HepG2 (cell line): Measurements from ENCODE around the gene TCERG1L. TPM values are rescaled to one million over a fixed set of nuclear protein-coding genes. Genes with fewer than 3 reads are reported as not detected.
"Not testable (repeated sequence)": the region's sequence is repeated elsewhere in the genome, so short reads cannot be mapped to it uniquely, and the experiment has no call there.

ENCODE experiments used
- ATAC-seq: fragments of 200-7000 bp; cut with Tn5 transposase; 3 replicates; pipeline ENCODE4 v1.9.1; 2020; ENCODE audit warnings: mild to moderate bottlenecking, moderate library complexity
- BruUV-seq: library from RNA; stranded (reverse); fragments of 400-500 nt; replicated peaks from 2 replicates; lab custom pipeline; 2021; lab: Mats Ljungman, UMichigan
- CTCF ChIA-PET: fragments of 300-600 bp; formaldehyde crosslinking; extraction: SDS; loops from one replicate; lab custom pipeline; 2021; ENCODE audit warnings: low total read pairs, inconsistent platforms, low intra/inter-chr PET ratio; lab: Yijun Ruan, JAX
- POLR2A ChIA-PET: fragments of 350-600 bp; sonication (Branson Sonifier 250); formaldehyde crosslinking; loops from one replicate; lab custom pipeline; 2020; ENCODE audit warnings: antibody characterized with exemption, inconsistent platforms; lab: Yijun Ruan, JAX
- DNase-seq: peaks from one replicate; pipeline ENCODE4 v3.0.0-alpha.2; 2015; ENCODE audit warnings: low spot score
- FAIRE-seq: peaks from 3 replicates; lab custom pipeline; 2011; peaks lifted over from hg19 to GRCh38; lab: Jason Lieb, UNC
- H2AFZ ChIP-seq: one replicate; pipeline ENCODE4 v1.6.1; 2011; ENCODE audit warnings: low read length, inconsistent platforms
- H3K27ac ChIP-seq: fragments of 300-600 bp; 3 replicates; pipeline ENCODE4 v1.8.0; 2011; ENCODE audit warnings: mixed run types, mild to moderate bottlenecking, mixed read lengths, low read length, inconsistent platforms; ENCODE audit not compliant: insufficient read depth; ENCODE audit errors: extremely low read length
- H3K27me3 ChIP-seq, 2 experiments: fragments of 200-600 bp in 1 of 2; 2 replicates in 1 of 2; 3 replicates in 1 of 2; pipeline versions ENCODE4 v1.6.0 to v1.8.0; 2011; ENCODE audit warnings: low read length in 2 of 2, mild to moderate bottlenecking in 2 of 2, moderate library complexity in 2 of 2, inconsistent platforms in 1 of 2; ENCODE audit not compliant: insufficient read depth in 2 of 2, control insufficient read depth in 1 of 2
- H3K36me3 ChIP-seq, 2 experiments: fragments of 200-600 bp in 1 of 2; replicated peaks in 1 of 2; 2 replicates in 1 of 2; 3 replicates in 1 of 2; pipeline versions ENCODE4 v1.5.1 to v1.8.0; 2011; ENCODE audit warnings: low read length in 2 of 2, inconsistent platforms in 1 of 2; ENCODE audit not compliant: insufficient read depth in 2 of 2, control insufficient read depth in 1 of 2
- H3K4me1 ChIP-seq: 2 replicates; pipeline ENCODE4 v1.5.1; 2012; ENCODE audit warnings: low read length, inconsistent platforms; ENCODE audit not compliant: insufficient read depth
- H3K4me2 ChIP-seq: 2 replicates; pipeline ENCODE4 v1.6.0; 2011; ENCODE audit warnings: low read depth, low read length, inconsistent platforms
- H3K4me3 ChIP-seq, 3 experiments: fragments of 200-600 bp in 1 of 3; sonication (generic), shearing (Covaris generic) in 1 of 3; replicated peaks in 1 of 3; 2 replicates each; pipeline ENCODE4 v1.5.1; 2011 to 2016; ENCODE audit warnings: low read length in 3 of 3, inconsistent platforms in 2 of 3, low read depth in 2 of 3, mild to moderate bottlenecking in 2 of 3, control low read depth in 1 of 3, mixed read lengths in 1 of 3; ENCODE audit not compliant: insufficient read depth in 1 of 3
- H3K79me2 ChIP-seq: one replicate; pipeline ENCODE4 v1.6.1; 2011; ENCODE audit warnings: low read length, inconsistent platforms; ENCODE audit not compliant: insufficient read depth
- H3K9ac ChIP-seq: 2 replicates; pipeline ENCODE4 v1.6.0; 2011; ENCODE audit warnings: mild to moderate bottlenecking, low read depth, low read length, inconsistent platforms; ENCODE audit not compliant: insufficient read depth
- H3K9me3 ChIP-seq: 2 replicates; pipeline ENCODE4 v1.5.1; 2012; ENCODE audit warnings: mild to moderate bottlenecking, low read length
- H4K20me1 ChIP-seq: 2 replicates; pipeline ENCODE4 v1.6.0; 2011; ENCODE audit warnings: inconsistent platforms, mild to moderate bottlenecking, low read length, moderate library complexity; ENCODE audit not compliant: insufficient read depth
- CAMTA2 ChIP-seq: sonication (generic); formaldehyde crosslinking; IDR thresholded peaks from 2 replicates; pipeline ENCODE4 v1.4.0; 2020; ENCODE audit warnings: mild to moderate bottlenecking, missing genetic modification reagents, borderline replicate concordance
- ELF4 ChIP-seq: sonication (generic); formaldehyde crosslinking; IDR thresholded peaks from 2 replicates; pipeline ENCODE4 v1.5.0; 2020; ENCODE audit warnings: missing genetic modification reagents, mild to moderate bottlenecking, moderate library complexity, borderline replicate concordance
- FOXA3 ChIP-seq: IDR thresholded peaks from 2 replicates; pipeline ENCODE4 v1.6.1; 2016; ENCODE audit warnings: missing genetic modification reagents, missing compliant biosample characterization
- GFI1 ChIP-seq: sonication (generic); formaldehyde crosslinking; IDR thresholded peaks from 2 replicates; pipeline ENCODE4 v1.5.0; 2020; ENCODE audit warnings: missing genetic modification reagents, mild to moderate bottlenecking, borderline replicate concordance
- GLI4 ChIP-seq: sonication (generic); formaldehyde crosslinking; IDR thresholded peaks from 2 replicates; pipeline ENCODE4 v1.5.1; 2020; ENCODE audit warnings: missing genetic modification reagents, mild to moderate bottlenecking, moderate library complexity, borderline replicate concordance
- HOXA5 ChIP-seq: sonication (generic); formaldehyde crosslinking; IDR thresholded peaks from 2 replicates; pipeline ENCODE4 v1.4.0; 2020; ENCODE audit warnings: missing genetic modification reagents
- HOXD1 ChIP-seq: sonication (generic); formaldehyde crosslinking; IDR thresholded peaks from 2 replicates; pipeline ENCODE4 v1.5.0; 2020; ENCODE audit warnings: missing genetic modification reagents
- KDM3A ChIP-seq: IDR thresholded peaks from 2 replicates; pipeline ENCODE4 v1.6.1; 2018; ENCODE audit warnings: low read depth, missing compliant biosample characterization
- KDM5A ChIP-seq: fragments of 200-600 bp; sonication (generic); IDR thresholded peaks from 2 replicates; pipeline ENCODE4 v1.7.0; 2018; ENCODE audit warnings: antibody characterized with exemption, mild to moderate bottlenecking, low read length, borderline replicate concordance
- PHF5A ChIP-seq: IDR thresholded peaks from one replicate; pipeline ENCODE4 v1.6.1; 2018; ENCODE audit warnings: low read depth, missing genetic modification reagents; ENCODE audit not compliant: unreplicated experiment
- POLR2A ChIP-seq, 2 experiments: IDR thresholded peaks; 2 replicates each; pipeline ENCODE4 v1.6.1; 2011; ENCODE audit warnings: low read depth in 2 of 2, low read length in 2 of 2, mild to moderate bottlenecking in 1 of 2, moderate library complexity in 1 of 2; ENCODE audit not compliant: insufficient read depth in 1 of 2
- POLR2AphosphoS5 ChIP-seq: IDR thresholded peaks from 2 replicates; pipeline ENCODE4 v1.6.1; 2012; ENCODE audit warnings: low read depth, low read length
- TRIM22 ChIP-seq: fragments of 450-650 bp; IDR thresholded peaks from 2 replicates; pipeline ENCODE4 v1.6.1; 2017
- WIZ ChIP-seq: sonication (generic); formaldehyde crosslinking; IDR thresholded peaks from 2 replicates; pipeline ENCODE4 v1.5.1; 2020; ENCODE audit warnings: mild to moderate bottlenecking, missing genetic modification reagents
- ZNF138 ChIP-seq: sonication (generic); formaldehyde crosslinking; IDR thresholded peaks from 2 replicates; pipeline ENCODE4 v1.5.0; 2020; ENCODE audit warnings: mild to moderate bottlenecking, low read depth, missing genetic modification reagents
- ZNF569 ChIP-seq: sonication (generic); formaldehyde crosslinking; IDR thresholded peaks from 2 replicates; pipeline ENCODE4 v1.5.0; 2020; ENCODE audit warnings: mild to moderate bottlenecking, missing genetic modification reagents, moderate library complexity, borderline replicate concordance
- ZUFSP ChIP-seq: sonication (generic); formaldehyde crosslinking; IDR thresholded peaks from 2 replicates; pipeline ENCODE4 v1.9.0; 2021; ENCODE audit warnings: missing genetic modification reagents, mild to moderate bottlenecking, borderline replicate concordance
- WGBS: methylation state at CpG from one replicate; pipeline ENCODE4 v1.1.6; 2017; ENCODE audit warnings: low lambda C conversion rate; 5-methylcytosine and 5-hydroxymethylcytosine counted together
- in situ Hi-C: cut with HindIII; loops from 2 replicates; pipeline ENCODE4 v1.10.0; 2017; ENCODE audit warnings: low pct_unique_long_range_greater_than_20kb; ENCODE audit not compliant: extremely low pct_ligation_motif_present
- intact Hi-C: fragments of 100-400 bp; cut with micrococcal nuclease; formaldehyde crosslinking; loops from one replicate; pipeline ENCODE4 v1.10.0; 2022; ENCODE audit not compliant: unreplicated experiment
- polyA plus RNA-seq, 8 experiments: library from polyadenylated mRNA; depleted of rRNA in 3 of 8; stranded (reverse) in 7 of 8; unstranded in 1 of 8; fragments of >200 nt; fragmentation: Illumina TruSeq in 4 of 8; extraction: Trizol in 4 of 8; gene quantifications; 2 replicates each; pipeline versions ENCODE4 v1.2.1 to v1.2.3, GENCODE V29; 2011 to 2016; ENCODE audit warnings: low read depth in 4 of 8, missing spikeins in 1 of 8, mixed read lengths in 1 of 8; ENCODE audit not compliant: insufficient read depth in 1 of 8
- total RNA-seq, 5 experiments: library from RNA; depleted of rRNA; stranded (reverse); fragments of >200 nt; fragmentation: Illumina TruSeq; extraction: Trizol; gene quantifications; 2 replicates each; pipeline ENCODE4 v1.2.3, GENCODE V29; 2016; ENCODE audit warnings: low read depth in 1 of 5

Gene TCERG1L
- total and polyA plus RNA-seq, 2 of the 13 experiments (the other 11 are each of a cell fraction or from before 2014, with no cell fraction given) = not detected

- peaks cover 5 to 47% of the 10 kb centered on the region in 2 experiments; a peak in 4 of 5 replicates for H3K27me3 ChIP-seq
- no peaks in the 10 kb centered on the region for H3K4me1 ChIP-seq
- CTCF ChIA-PET = no interaction called here
- no peak overlapping the region for H3K4me2 ChIP-seq
- BruUV-seq = no TSS peak
- H3K9ac ChIP-seq = no peak overlapping the region
- H3K79me2 ChIP-seq = no peaks in the 10 kb centered on the region
- intact Hi-C loops = no loop called here
- TF ChIP-seq KDM5A (no peak), POLR2AphosphoS5 (no peak), FOXA3 (CRISPR knock-in tag) (no peak), GLI4 (CRISPR knock-in tag) (no peak), ZNF138 (CRISPR knock-in tag) (no peak), HOXD1 (CRISPR knock-in tag) (no peak), HOXA5 (no peak), ELF4 (CRISPR knock-in tag) (no peak), PHF5A (no peak), TRIM22 (no peak), CAMTA2 (CRISPR knock-in tag) (no peak), ZNF569 (CRISPR knock-in tag) (no peak), KDM3A (CRISPR knock-in tag) (no peak), ZUFSP (CRISPR knock-in tag) (no peak), WIZ (CRISPR knock-in tag) (no peak), POLR2A (IDR thresholded peaks at IDR 0.05; ENCODE audit: insufficient read depth in 1 of 2, low read depth in 2 of 2, low read length in 2 of 2) (no peak), GFI1 (CRISPR knock-in tag) (no peak)
- TF ChIP-seq, all 625 proteins: peak for 0
- ATAC-seq = no peak
- no peaks in the 10 kb centered on the region for H4K20me1 ChIP-seq
- no peak overlapping the region for H2AFZ ChIP-seq
- no peak overlapping the region for H3K4me3 ChIP-seq
- in situ Hi-C loops = no loop called here
- no peak overlapping the region for H3K27ac ChIP-seq
- POLR2A ChIA-PET = no interaction called here
- no peaks in the 10 kb centered on the region for H3K9me3 ChIP-seq
- 48% methylated on average over 14 of the region's 17 CpGs for WGBS
- no peak for FAIRE-seq
- H3K36me3 ChIP-seq = no peaks in the 10 kb centered on the region
- no peak for DNase-seq
Measured at GRCh38 chr10:131137223-131137622, 174.3 kb downstream of the TCERG1L start.

GRCh38 chr10:131136336-131136735 lies 175.2 kb downstream of the TCERG1L start:
- CTCF ChIA-PET = not testable (repeated sequence)

More at GRCh38 chr10:131136336-131136735, 175.2 kb downstream of the TCERG1L start:
- in situ Hi-C loops, ATAC-seq, H3K36me3 ChIP-seq, FAIRE-seq, intact Hi-C loops, H4K20me1 ChIP-seq, H3K79me2 ChIP-seq, H3K27ac ChIP-seq, H3K4me3 ChIP-seq, BruUV-seq, POLR2A ChIA-PET, H3K9ac ChIP-seq, H3K4me1 ChIP-seq, DNase-seq, H3K9me3 ChIP-seq, H2AFZ ChIP-seq, H3K4me2 ChIP-seq: not testable (repeated sequence)
- peaks cover 5 to 52% of the 10 kb centered on the region in 2 experiments; a peak in 4 of 5 replicates for H3K27me3 ChIP-seq
- WGBS = 47% methylated on average over 10 of the region's 12 CpGs
